Activated CD4-positive, CD25-positive, alpha-beta regulatory T cell treated with anti-CD3 and anti-CD28 coated beads, Interleukin-2, amount 50 U/mL, for 16 hours (primary cell): Measurements from ENCODE around the gene PRKAG2.
"Not testable (repeated sequence)": the region's sequence is repeated elsewhere in the genome, so short reads cannot be mapped to it uniquely, and the experiment has no call there.

Source experiments
- DNase-seq: peaks from one replicate; pipeline ENCODE4 v3.0.0-alpha.2; 2020; ENCODE audit warnings: low read depth, low spot score

PRKAG2 gene

GRCh38 chr7:151876899-151877777 lies at the start of gene PRKAG2:
PRKAG2 (minus strand) TSS chr7:151877115; CDS start chr7:151876620, 495 bp downstream.
- DNase-seq, result peak; percentile 45

- DNase-seq, result no peak
These were observed 49.4 kb upstream of the PRKAG2 start for GRCh38 chr7:151926336-151926712.

- DNase-seq, result no peak
These were observed 48.8 kb upstream of the PRKAG2 start for GRCh38 chr7:151925446-151926335.

GRCh38 chr7:151924508-151924907 lies 47.6 kb upstream of the PRKAG2 start:
- DNase-seq, result no peak

GRCh38 chr7:151924001-151924400 lies 47.1 kb upstream of the PRKAG2 start:
- no peak for DNase-seq

GRCh38 chr7:151923097-151923876 lies 46.4 kb upstream of the PRKAG2 start:
- DNase-seq, result no peak

- DNase-seq, result no peak
These were observed 44.5 kb upstream of the PRKAG2 start for GRCh38 chr7:151921451-151921850.

- DNase-seq, result no peak
These were observed 43.6 kb upstream of the PRKAG2 start for GRCh38 chr7:151920488-151920887.

- DNase-seq, result no peak
These were observed 42.7 kb upstream of the PRKAG2 start for GRCh38 chr7:151919595-151919994.

- DNase-seq, result no peak
These were observed 41.6 kb upstream of the PRKAG2 start for GRCh38 chr7:151918510-151918843.

GRCh38 chr7:151917791-151918509 lies 41.0 kb upstream of the PRKAG2 start:
- DNase-seq, result no peak

GRCh38 chr7:151914051-151914450 lies 37.1 kb upstream of the PRKAG2 start:
- no peak for DNase-seq

- DNase-seq, result not testable (repeated sequence)
These were observed 33.7 kb upstream of the PRKAG2 start for GRCh38 chr7:151910655-151911054.

- DNase-seq, result not testable (repeated sequence)
These were observed 30.2 kb upstream of the PRKAG2 start for GRCh38 chr7:151907115-151907514.

GRCh38 chr7:151905766-151906165 lies 28.9 kb upstream of the PRKAG2 start:
- no peak for DNase-seq

- DNase-seq, result no peak
These were observed 28.4 kb upstream of the PRKAG2 start for GRCh38 chr7:151905353-151905752.

- no peak for DNase-seq
These were observed 27.4 kb upstream of the PRKAG2 start for GRCh38 chr7:151904270-151904669.

GRCh38 chr7:151903249-151904032 lies 26.5 kb upstream of the PRKAG2 start:
- no peak for DNase-seq

- DNase-seq, result no peak
These were observed 25.4 kb upstream of the PRKAG2 start for GRCh38 chr7:151902311-151902710.

GRCh38 chr7:151901828-151902227 lies 24.9 kb upstream of the PRKAG2 start:
- DNase-seq, result no peak
